GM18873 (cell line): ENCODE measurements around the gene FAM47E.
"Not testable (repeated sequence)": the region's sequence is repeated elsewhere in the genome, so short reads cannot be mapped to it uniquely, and the experiment has no call there.

Source experiments
- ATAC-seq: cut with Tn5 transposase; IDR thresholded peaks from one replicate; pipeline ENCODE4 v1.9.1; 2021; ENCODE audit warnings: mild to moderate bottlenecking, moderate library complexity, moderate number of reproducible peaks; ENCODE audit not compliant: unreplicated experiment, low FRiP score

Gene FAM47E

GRCh38 chr4:76219299-76220055 is 32.0 kb upstream of the FAM47E start:
- ATAC-seq = no peak

GRCh38 chr4:76224171-76224570 is 27.4 kb upstream of the FAM47E start:
- no peak for ATAC-seq

- no peak for ATAC-seq
Observed at GRCh38 chr4:76226418-76226817, 25.1 kb upstream of the FAM47E start.

DNA sequence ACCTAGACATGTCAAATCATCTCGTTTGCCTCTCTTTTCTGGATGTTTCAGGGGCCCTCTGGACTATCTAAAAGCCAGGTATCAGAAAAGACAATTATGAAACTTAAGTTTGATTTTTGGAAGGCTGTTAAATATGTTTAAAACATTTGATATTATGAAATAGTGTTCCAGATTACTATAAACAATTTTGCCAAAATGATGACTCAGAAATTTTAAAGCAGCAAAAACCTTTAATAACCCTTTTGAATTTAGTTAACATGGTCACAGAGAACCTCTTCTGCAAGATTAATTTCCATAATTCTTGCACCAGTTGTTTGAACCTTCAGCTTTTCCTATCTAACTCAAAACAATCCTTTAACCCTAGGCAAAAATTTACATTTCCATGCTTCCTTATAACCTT is 18.8 kb upstream of the FAM47E start:
- no peak for ATAC-seq

GRCh38 chr4:76233083-76233482 is 18.4 kb upstream of the FAM47E start:
- ATAC-seq = no peak

GRCh38 chr4:76233529-76233928 is 18.0 kb upstream of the FAM47E start:
- ATAC-seq = no peak

DNA sequence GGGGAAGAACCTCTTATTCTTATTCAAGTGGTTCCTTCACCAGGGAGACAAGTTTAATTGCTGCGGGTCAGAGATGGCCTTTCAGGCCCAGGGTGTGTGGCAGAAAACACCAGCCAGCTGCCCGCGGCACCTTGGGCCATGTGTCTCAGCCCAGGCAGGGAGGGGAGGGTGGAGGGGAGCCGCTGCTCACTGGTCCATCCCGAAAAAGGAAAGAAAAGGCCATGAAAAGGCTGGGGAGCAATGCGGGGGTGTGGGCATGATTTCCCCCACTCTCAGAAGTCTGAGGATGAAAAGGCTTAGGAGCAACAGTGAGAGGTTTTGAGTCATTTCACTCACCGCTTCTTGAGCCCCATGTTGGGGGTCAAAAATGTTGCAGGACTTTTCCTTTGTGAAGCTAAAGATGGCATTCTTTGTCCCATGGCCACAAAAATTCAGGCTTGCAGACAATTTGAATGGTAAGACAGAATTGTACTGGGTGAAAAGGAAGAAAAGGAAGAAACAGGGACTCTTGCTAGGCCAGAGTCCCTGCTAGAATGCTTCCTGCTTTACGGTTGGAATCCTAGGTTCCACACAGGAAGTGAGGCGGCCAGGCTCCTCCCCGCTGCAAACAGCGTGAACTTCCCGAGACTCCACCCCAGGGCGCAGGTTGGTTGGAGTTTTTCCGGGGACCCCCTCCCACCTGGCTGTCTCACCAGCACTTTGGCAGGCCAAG is 17.4 kb upstream of the FAM47E start:
- ATAC-seq = no peak

- ATAC-seq = no peak
Observed at GRCh38 chr4:76234679-76235044, 16.9 kb upstream of the FAM47E start.

DNA sequence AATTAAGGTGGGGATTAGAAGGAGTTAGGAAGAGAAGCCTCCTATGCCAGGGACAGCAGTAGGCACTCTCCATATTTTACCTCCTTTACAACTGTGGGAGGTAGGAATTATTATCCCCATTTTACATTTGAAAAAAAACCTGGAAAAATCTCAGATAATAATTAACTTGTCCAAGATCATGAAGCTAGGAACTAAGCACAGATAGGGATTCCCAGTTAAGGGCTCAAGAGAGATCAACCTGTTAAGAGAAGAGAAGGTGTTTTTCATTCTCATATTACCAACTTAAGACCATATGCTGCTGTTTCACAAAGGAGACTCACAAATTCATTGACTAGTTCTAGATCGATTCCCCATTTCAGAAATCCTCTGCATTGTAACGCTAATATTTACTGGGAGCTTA is 16.1 kb upstream of the FAM47E start:
- ATAC-seq = no peak

DNA sequence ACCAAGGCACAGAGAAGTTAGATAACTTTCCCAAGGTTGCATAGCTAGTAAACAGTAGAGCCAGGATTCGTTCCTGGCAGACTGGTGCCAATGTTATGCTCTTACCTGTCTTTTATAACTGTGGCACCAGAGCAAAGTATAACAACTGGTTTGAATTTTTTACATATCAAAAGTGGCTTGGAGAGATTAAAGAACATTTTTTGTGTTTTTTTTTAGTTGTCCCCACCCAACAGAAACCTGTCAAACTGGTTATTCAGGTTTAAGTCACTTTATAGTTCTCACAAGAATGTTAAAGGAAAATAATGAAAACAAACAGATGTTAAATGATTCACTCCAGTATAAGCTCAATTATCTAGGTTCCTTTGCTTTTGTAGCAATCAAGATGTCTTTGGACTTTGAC is 15.6 kb upstream of the FAM47E start:
- no peak for ATAC-seq

DNA sequence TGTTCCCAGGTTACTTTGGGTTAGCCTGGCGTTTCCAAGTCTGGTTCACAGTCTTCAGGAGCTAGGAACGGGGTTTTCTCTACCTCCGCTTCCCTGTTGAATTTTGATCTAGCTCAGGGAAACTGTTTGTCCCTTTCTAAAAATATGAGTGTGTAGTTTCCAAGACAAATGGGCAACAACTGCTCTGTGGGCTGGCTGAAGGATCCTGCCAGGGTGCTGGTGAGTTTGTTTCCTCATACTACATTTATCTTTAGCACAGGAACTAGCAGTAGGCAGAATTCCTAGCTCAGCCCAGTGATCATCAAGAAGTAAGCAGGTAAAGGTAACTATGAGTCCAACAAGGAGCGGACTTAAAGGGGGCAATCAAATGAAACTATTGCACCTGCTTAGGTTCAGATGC is 13.3 kb upstream of the FAM47E start:
- ATAC-seq = no peak

DNA sequence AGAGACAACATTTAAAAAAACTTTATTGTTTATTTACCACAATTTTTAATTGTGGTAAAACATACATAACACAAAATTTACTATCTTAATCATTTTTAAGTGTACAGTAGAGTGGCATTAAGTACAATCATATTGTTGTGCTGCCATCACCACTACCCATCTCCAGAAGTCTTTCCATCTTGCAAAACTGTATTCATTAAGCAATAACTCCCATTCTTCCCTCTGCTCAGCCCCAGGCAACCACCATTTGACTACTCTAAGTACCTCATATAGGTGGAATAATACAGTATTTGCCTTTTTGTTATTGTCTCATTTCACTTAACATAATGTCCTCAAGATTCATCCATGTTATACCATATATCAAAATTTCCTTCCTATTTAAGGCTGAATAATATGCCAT is 12.8 kb upstream of the FAM47E start:
- no peak for ATAC-seq

DNA sequence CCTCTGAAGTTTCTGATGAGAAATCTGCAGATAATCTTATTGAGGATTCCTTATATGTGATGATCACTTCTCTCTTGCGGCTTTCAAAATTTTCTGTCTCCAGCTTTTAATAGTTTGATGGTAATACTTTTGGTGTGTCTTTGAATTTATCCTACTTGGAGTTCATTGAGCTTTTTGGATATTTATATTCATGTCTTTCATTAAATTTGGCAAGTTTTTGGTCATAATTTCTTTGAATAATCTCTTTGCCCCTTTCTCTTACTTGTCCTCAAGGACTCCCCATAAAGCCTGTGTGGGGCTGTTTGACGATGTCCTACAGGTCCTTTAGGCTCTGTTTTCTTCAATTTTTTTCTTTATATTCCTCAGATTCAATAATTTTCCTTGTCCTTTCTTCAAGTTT is 11.3 kb upstream of the FAM47E start:
- no peak for ATAC-seq

DNA sequence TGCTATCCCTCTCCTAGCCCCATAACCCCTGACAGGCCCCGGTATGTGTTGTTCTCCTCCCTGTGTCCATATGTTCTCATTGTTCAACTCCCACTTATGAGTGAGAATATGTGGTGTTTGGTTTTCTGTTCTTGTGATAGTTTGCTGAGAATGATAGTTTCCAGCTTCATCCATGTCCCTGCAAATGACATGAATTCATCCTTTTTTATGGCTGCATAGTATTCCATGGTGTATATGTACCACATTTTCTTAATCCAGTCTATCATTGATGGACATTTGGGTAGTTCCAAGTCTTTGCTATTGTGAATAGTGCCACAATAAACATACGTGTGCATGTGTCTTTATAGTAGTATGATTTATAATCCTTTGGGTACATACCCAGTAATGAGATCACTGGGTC is 7.6 kb upstream of the FAM47E start:
- not testable (repeated sequence) for ATAC-seq

DNA sequence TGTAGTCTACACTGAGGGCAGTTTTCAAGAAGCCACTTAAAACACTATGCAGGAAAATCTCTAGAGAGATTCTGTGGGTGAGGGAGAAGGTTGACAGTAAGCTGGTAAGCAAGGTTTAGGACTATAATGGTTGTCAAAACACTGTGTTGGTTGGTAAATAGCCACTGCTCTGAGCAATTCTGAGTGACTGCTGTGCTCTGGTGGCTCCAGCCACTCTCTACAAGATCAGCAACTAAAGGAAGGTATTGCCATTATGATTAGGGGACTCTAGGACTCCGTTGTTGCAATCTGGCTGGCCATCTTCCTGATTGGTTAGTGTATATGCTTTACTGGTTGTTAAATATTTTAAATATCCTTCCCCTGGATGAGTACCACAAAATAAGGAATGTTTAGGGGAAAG is 5.5 kb upstream of the FAM47E start:
- ATAC-seq = no peak

GRCh38 chr4:76246852-76247251 is 4.7 kb upstream of the FAM47E start:
- no peak for ATAC-seq

- no peak for ATAC-seq
Observed at GRCh38 chr4:76250962-76251361, 559 bp upstream of the FAM47E start.

DNA sequence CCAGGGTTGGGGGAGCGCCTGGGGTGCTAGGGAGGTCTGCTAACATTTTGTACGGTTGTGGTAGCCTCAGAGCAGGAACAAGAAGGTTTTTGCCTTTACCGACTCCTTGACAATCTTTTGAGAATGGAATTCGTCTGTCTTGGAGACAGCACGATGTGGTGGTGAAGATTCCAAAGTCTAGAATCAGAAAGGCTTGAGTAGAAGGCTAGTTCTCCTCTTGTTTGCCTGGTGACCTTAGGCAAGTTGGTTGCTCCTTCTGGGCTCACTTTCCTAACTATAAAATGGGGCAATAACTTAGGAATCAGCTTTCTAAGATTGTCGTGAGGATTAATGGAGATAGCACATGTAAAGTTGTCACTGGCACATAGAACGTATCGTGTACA is 741 bp downstream of the FAM47E start:
- ATAC-seq = no peak

DNA sequence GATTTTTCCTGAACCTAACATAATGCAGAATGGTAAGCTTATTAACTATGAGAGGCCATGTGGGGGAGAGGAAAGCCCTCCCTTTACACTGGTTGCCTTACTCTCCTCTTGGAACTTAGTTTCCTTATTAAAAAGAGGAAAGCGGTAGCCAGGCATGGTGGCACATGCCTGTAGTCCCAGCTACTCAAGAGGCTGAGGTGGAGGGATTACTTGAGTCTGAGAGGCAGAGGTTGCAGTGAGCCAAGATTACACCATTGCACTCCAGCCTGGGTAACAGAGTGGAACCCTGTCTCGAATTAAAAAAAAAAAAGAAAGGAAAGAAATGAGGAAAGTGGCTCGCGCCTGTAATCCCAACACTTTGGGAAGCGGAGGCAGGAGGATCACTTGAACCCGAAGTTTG is 2.0 kb downstream of the FAM47E start:
- no peak for ATAC-seq

- no peak for ATAC-seq
Observed at GRCh38 chr4:76256032-76256431, 4.5 kb downstream of the FAM47E start.

- ATAC-seq = no peak
Observed at GRCh38 chr4:76256968-76257367, 5.4 kb downstream of the FAM47E start.

GRCh38 chr4:76257824-76258223 is 6.3 kb downstream of the FAM47E start:
- no peak for ATAC-seq
